Mucosa of descending colon (tissue), 3 donors: ENCODE data around the gene WNT9A. TPM values are rescaled to one million over a fixed set of nuclear protein-coding genes. Genes with fewer than 3 reads are reported as not detected.
"Not testable (repeated sequence)": the region's sequence is repeated elsewhere in the genome, so short reads cannot be mapped to it uniquely, and the experiment has no call there.

Experiments
- ATAC-seq: fragments of 200-7000 bp; cut with Tn5 transposase; one replicate; pipeline ENCODE4 v1.9.1; 2020; ENCODE audit warnings: mild to moderate bottlenecking, moderate library complexity
- DNase-seq, 3 donors: peaks; one replicate each; pipeline ENCODE4 v3.0.0-alpha.2; 2020
- H3K36me3 ChIP-seq: fragments of 200-600 bp; one replicate; pipeline ENCODE4 v1.8.0; 2021; ENCODE audit warnings: low read depth, mild to moderate bottlenecking
- H3K4me1 ChIP-seq: fragments of 200-600 bp; one replicate; pipeline ENCODE4 v1.8.0; 2021; ENCODE audit warnings: low read depth, mild to moderate bottlenecking
- H3K4me3 ChIP-seq: fragments of 200-600 bp; one replicate; pipeline ENCODE4 v1.8.0; 2021; ENCODE audit warnings: mild to moderate bottlenecking
- H3K9me3 ChIP-seq: fragments of 200-600 bp; one replicate; pipeline ENCODE4 v1.8.0; 2021; ENCODE audit warnings: mild to moderate bottlenecking
- CTCF ChIP-seq: fragments of 200-600 bp; IDR thresholded peaks from one replicate; pipeline ENCODE4 v1.8.0; 2022; ENCODE audit warnings: antibody characterized with exemption, mild to moderate bottlenecking
- intact Hi-C, 2 donors: fragments of 100-400 bp; cut with DNase I in 1 of 2; cut with micrococcal nuclease in 1 of 2; formaldehyde crosslinking; loops; one replicate each; pipeline versions ENCODE4 v1.11.0 to v1.11.1; 2022; cut with DNase I, micrococcal nuclease
- long read RNA-seq, 2 donors: library from polyadenylated mRNA; unstranded; transcript quantifications; one replicate each; pipeline ENCODE4 v2.0.0, GENCODE V29; 2019 to 2021
- total RNA-seq, 3 donors: library from RNA; stranded (reverse); fragmentation: NEBNext Ultra II Directional in 2 of 3; extraction: Animal tissue kit (Norgen Biotek cat#: 25700) in 2 of 3; gene quantifications; one replicate each; pipeline versions ENCODE4 v1.2.1 to v1.2.4, GENCODE V29; 2021 to 2023
- donor health status: DM: no; HTN: no; CAD: no; lungs with moderate emphysema.
- donor health status: DM: no; HTN: no; CAD: no.
- donor health status: DM: no; HTN: yes; CAD: no.

WNT9A gene
- 10 to 100 TPM in 1 of 3 donors, 1 to 10 TPM in 2; 1.7 to 12.7 (median 2.4) TPM for total RNA-seq
- long read RNA-seq, donor 1, transcript WNT9A-201 (4 exons, 3,971 nt) = major isoform, 15 of 18 reads
- long read RNA-seq, donor 1, partial matches to known transcripts = 0 of 18 reads
- long read RNA-seq, donor 1, other reads (novel, unspliced or antisense) = 3 of 18 reads
- long read RNA-seq, donor 2 = 0 reads

GRCh38 chr1:227947676-227948492, at the start of gene WNT9A:
TSS of gene WNT9A (minus strand) at chr1:227947932. CDS start at chr1:227947887, 45 bp downstream.
- no peak for TF ChIP-seq CTCF
- intact Hi-C loops = loop anchor here (5.0 to 10.0 kb wide), 2 partner anchors 186 to 193 kb away; no protein-coding TSS in a partner anchor
- peak; percentile 30 to 58 (median 52) for DNase-seq
- Histone ChIP-seq H3K9me3 (no peaks in the 10 kb centered on the region), H3K4me3 (no peak within 1 kb of the TSS), H3K4me1 (peaks cover 25% of the 10 kb centered on the region), H3K36me3 (no peaks in the 10 kb centered on the region)
- ATAC-seq = peak; percentile 46

GRCh38 chr1:227996187-227996950, 48.6 kb upstream of the WNT9A start:
- H3K4me1 ChIP-seq = no peaks in the 10 kb centered on the region
- DNase-seq (no peak), ATAC-seq (no peak)
- H3K36me3 ChIP-seq = no peaks in the 10 kb centered on the region
- intact Hi-C loops = no loop called here
- H3K9me3 ChIP-seq = peaks cover 6% of the 10 kb centered on the region
- no peak for TF ChIP-seq CTCF
- no peak overlapping the region for H3K4me3 ChIP-seq

GRCh38 chr1:227994632-227995300, 47.0 kb upstream of the WNT9A start:
- ATAC-seq (no peak), DNase-seq (no peak)
- peaks cover 6% of the 10 kb centered on the region for H3K9me3 ChIP-seq
- H3K4me3 ChIP-seq = no peak overlapping the region
- H3K36me3 ChIP-seq = no peaks in the 10 kb centered on the region
- intact Hi-C loops = no loop called here
- H3K4me1 ChIP-seq = no peaks in the 10 kb centered on the region
- no peak for TF ChIP-seq CTCF

GRCh38 chr1:227987181-227987580, 39.4 kb upstream of the WNT9A start:
- intact Hi-C loops = no loop called here
- H3K36me3 ChIP-seq = no peaks in the 10 kb centered on the region
- ATAC-seq (no peak), DNase-seq (no peak)
- H3K4me3 ChIP-seq = no peak overlapping the region
- TF ChIP-seq CTCF = no peak
- H3K9me3 ChIP-seq = no peaks in the 10 kb centered on the region
- H3K4me1 ChIP-seq = no peaks in the 10 kb centered on the region

GRCh38 chr1:227975583-227976283, 28.0 kb upstream of the WNT9A start:
- H3K36me3 ChIP-seq, H3K4me1 ChIP-seq, intact Hi-C loops, H3K4me3 ChIP-seq, DNase-seq, ATAC-seq, H3K9me3 ChIP-seq: not testable (repeated sequence)

GRCh38 chr1:227973724-227974288, 26.1 kb upstream of the WNT9A start:
- H3K4me3 ChIP-seq, H3K9me3 ChIP-seq, ATAC-seq, H3K4me1 ChIP-seq, DNase-seq, H3K36me3 ChIP-seq, intact Hi-C loops: not testable (repeated sequence)

- H3K36me3 ChIP-seq, H3K9me3 ChIP-seq, H3K4me1 ChIP-seq, intact Hi-C loops, ATAC-seq, H3K4me3 ChIP-seq: not testable (repeated sequence)
- peak in 1 of 3 donors; percentile 38 for DNase-seq
Measured at GRCh38 chr1:227972843-227973374, 25.2 kb upstream of the WNT9A start.

- H3K9me3 ChIP-seq, ATAC-seq, H3K4me1 ChIP-seq, H3K36me3 ChIP-seq, H3K4me3 ChIP-seq, intact Hi-C loops, DNase-seq: not testable (repeated sequence)
Measured at GRCh38 chr1:227972283-227972679, 24.5 kb upstream of the WNT9A start.
